ENCODE measurements around the gene PYY.
A peak's percentile ranks its signal among the peaks of the same experiment; 100 is the strongest.
"Not testable (repeated sequence)": the region's sequence is repeated elsewhere in the genome, so short reads cannot be mapped to it uniquely, and the experiment has no call there.

PYY gene

GRCh38 chr17:43953746-43954145 lies at the start of gene PYY:
TSS of gene PYY (minus strand) at chr17:43953940. CDS start at chr17:43953483, 457 bp downstream.
- DNase-seq, result no peak

GRCh38 chr17:44002141-44002848 lies 48.6 kb upstream of the PYY start:
- DNase-seq, result no peak

- DNase-seq, result no peak
Measured at GRCh38 chr17:44001461-44001920, 47.8 kb upstream of the PYY start.

- DNase-seq, result no peak
Measured at GRCh38 chr17:44000871-44001460, 47.2 kb upstream of the PYY start.

- no peak for DNase-seq
Measured at GRCh38 chr17:44000141-44000860, 46.6 kb upstream of the PYY start.

GRCh38 chr17:43999024-43999423 lies 45.3 kb upstream of the PYY start:
- no peak for DNase-seq

GRCh38 chr17:43998552-43998951 lies 44.8 kb upstream of the PYY start:
- no peak for DNase-seq

GRCh38 chr17:43997180-43997579 lies 43.4 kb upstream of the PYY start:
- DNase-seq, result not testable (repeated sequence)

- no peak for DNase-seq
Measured at GRCh38 chr17:43995150-43995471, 41.4 kb upstream of the PYY start.

GRCh38 chr17:43994272-43995149 lies 40.8 kb upstream of the PYY start:
- peak; percentile 32 for DNase-seq

- no peak for DNase-seq
Measured at GRCh38 chr17:43992641-43993040, 38.9 kb upstream of the PYY start.

- no peak for DNase-seq
Measured at GRCh38 chr17:43988301-43988700, 34.6 kb upstream of the PYY start.

GRCh38 chr17:43987131-43988021 lies 33.6 kb upstream of the PYY start:
- DNase-seq, result no peak

- no peak for DNase-seq
Measured at GRCh38 chr17:43986225-43986981, 32.7 kb upstream of the PYY start.

GRCh38 chr17:43984521-43984920 lies 30.8 kb upstream of the PYY start:
- DNase-seq, result no peak

- no peak for DNase-seq
Measured at GRCh38 chr17:43983515-43984411, 30.0 kb upstream of the PYY start.

- DNase-seq, result no peak
Measured at GRCh38 chr17:43983196-43983514, 29.4 kb upstream of the PYY start.

GRCh38 chr17:43982171-43982570 lies 28.4 kb upstream of the PYY start:
- DNase-seq, result no peak

- no peak for DNase-seq
Measured at GRCh38 chr17:43979671-43980070, 25.9 kb upstream of the PYY start.

GRCh38 chr17:43979011-43979410 lies 25.3 kb upstream of the PYY start:
- no peak for DNase-seq
